ENCODE data around the gene GNG12.

DNA sequence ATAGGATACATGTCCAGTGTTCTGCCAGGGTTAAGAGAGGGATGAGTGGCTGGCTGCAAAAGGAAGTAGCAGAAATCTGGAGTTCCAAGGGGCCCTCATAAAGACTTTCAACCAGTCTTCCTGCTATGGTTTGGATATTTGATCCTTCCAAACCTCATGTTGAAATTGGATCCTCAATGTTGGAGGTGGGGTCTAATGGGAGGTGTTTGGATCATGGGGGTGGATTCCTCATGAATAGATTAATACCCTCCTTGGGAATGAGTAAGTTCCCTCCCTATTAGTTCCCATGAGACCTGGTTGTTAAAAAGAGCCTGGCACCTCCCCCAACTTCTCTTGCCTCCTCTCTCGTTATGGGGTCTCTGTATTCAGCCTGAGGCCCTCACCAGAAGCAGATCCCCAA, 10.1 kb upstream of the GNG12 start:
- TF ChIP-seq, protein P1, sequence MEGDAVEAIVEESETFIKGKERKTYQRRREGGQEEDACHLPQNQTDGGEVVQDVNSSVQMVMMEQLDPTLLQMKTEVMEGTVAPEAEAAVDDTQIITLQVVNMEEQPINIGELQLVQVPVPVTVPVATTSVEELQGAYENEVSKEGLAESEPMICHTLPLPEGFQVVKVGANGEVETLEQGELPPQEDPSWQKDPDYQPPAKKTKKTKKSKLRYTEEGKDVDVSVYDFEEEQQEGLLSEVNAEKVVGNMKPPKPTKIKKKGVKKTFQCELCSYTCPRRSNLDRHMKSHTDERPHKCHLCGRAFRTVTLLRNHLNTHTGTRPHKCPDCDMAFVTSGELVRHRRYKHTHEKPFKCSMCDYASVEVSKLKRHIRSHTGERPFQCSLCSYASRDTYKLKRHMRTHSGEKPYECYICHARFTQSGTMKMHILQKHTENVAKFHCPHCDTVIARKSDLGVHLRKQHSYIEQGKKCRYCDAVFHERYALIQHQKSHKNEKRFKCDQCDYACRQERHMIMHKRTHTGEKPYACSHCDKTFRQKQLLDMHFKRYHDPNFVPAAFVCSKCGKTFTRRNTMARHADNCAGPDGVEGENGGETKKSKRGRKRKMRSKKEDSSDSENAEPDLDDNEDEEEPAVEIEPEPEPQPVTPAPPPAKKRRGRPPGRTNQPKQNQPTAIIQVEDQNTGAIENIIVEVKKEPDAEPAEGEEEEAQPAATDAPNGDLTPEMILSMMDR (IDR thresholded peaks at IDR 0.05), result no peak
- TF ChIP-seq POLR2A (IDR thresholded peaks at IDR 0.05), result no peak

Measured in adrenal gland (tissue), 5 donors.